ENCODE results near the gene SYT3.
"Not testable (repeated sequence)": the region's sequence is repeated elsewhere in the genome, so short reads cannot be mapped to it uniquely, and the experiment has no call there.

The SYT3 gene

GRCh38 chr19:50640368-50640767 lies 687 bp upstream of the SYT3 start:
- no peak for DNase-seq

GRCh38 chr19:50638600-50638999 lies 1.1 kb downstream of the SYT3 start:
- no peak for DNase-seq

GRCh38 chr19:50636317-50637085 lies 3.2 kb downstream of the SYT3 start:
- DNase-seq, result no peak

- no peak for DNase-seq
Measured at GRCh38 chr19:50633973-50634372, 5.7 kb downstream of the SYT3 start.

GRCh38 chr19:50633359-50633758 lies 6.3 kb downstream of the SYT3 start:
- no peak for DNase-seq

DNA sequence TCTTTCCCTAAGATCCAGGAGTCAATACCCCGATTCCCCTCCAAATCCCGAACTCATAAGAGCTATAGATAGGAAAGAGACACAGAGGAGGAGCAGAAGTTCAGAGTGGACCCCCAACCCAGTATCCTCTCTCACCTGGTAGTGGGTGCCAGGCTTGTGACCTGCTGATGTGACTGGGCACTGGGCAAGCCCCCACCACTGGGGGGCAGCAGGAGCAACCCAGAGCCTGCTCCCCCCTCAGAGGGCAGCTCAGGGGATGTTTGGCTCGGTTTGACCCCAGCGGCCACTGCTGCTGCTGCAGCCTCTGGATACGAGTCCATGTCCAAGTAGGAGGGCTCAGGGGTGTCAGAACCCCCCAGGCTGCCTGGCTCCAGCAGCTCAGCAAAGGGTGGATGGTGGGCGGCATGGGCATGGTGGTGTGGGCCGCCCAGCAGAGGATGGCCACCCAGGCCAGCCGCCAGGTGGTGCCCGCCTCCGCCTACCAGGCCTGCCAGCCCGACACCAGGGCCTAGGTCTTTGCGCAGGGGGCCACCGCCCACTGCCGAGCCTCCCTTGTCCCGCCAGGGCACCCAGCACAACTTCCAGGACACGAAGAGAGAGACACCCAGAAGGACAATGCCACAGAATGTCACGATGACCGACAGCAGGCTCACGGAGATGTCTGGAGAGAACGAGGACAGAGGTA lies 7.4 kb downstream of the SYT3 start:
- DNase-seq, result no peak

- DNase-seq, result no peak
Measured at GRCh38 chr19:50629801-50630200, 9.9 kb downstream of the SYT3 start.

DNA sequence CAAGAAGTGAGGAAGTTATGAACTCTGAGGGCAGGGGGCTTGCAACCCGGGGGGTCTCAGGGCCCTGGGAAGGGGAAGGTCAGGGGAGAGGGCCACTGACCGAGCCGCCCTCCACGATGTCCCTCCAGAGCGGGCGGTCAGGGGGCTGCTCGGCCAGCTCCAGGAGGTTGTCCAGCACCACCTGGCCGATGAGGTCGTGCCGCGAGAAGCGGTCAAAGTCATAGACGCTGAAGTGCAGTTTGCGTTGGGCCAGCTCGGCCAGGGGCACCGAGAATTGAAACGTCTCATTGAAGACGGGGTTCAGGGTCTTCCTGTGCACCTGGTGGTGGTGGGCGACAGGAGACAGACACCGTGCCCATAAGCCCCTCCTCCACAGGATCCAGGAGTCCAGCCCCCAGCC lies 10.5 kb downstream of the SYT3 start:
- DNase-seq, result no peak

DNA sequence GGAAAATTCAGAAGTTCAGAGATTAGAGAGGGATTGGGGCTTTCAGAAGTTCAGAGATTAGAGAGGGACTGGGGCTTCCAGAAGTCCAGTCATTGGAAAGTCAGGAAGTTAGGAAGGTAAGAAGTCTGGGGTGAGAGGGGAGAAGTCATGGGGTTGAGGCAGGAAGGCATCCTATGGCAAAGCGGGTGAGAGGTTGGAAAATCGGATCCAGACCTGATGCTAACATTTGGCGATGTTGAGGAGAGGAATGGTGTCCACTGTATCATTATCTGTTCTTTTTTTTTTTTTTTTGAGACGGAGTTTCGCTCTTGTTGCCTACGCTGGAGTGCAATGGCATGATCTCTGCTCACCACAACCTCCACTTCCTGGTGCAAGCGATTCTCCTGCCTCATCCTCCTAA lies 11.1 kb downstream of the SYT3 start:
- DNase-seq, result no peak

DNA sequence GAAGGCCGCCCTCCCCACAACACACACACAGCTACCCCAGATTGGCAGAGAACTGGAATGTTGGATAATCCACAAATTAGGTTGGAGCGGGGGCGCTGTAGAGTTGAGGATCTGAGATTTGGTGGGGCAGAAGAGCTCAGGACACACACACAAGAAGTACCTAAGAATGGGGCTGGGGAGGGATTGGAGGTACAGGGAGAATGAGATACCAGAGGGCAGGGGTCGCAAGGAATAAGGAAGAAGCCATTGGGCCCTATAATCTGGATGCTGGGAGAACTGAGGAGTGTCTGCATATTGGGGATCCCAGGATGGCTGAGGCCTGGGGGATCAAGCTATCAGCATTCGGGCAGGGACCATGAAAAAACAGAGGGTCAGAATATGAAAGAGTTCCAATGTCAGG lies 11.5 kb downstream of the SYT3 start:
- DNase-seq, result no peak

- DNase-seq, result no peak
Measured at GRCh38 chr19:50626795-50627194, 12.9 kb downstream of the SYT3 start.

DNA sequence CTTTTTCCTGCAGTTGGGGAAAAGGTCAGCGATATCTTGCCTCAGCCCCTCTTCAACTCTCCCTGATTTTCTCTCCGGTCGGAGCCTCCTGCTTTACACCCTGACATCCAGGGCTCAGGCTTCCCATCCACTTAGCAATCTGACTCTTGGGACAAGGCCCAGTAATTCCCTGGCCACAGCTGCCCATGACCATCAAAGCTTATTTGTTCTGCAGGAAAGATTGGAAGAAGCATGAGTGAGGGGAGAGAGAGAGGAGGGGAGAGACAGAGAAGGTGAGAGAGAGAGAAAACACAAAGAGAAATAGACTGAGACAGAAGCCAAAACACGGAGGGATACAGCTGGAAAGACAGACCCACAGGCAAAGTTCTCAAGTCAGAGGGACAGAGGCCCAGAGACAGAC lies 13.7 kb downstream of the SYT3 start:
- DNase-seq, result no peak

- DNase-seq, result no peak
Measured at GRCh38 chr19:50624949-50625600, 14.6 kb downstream of the SYT3 start.

DNA sequence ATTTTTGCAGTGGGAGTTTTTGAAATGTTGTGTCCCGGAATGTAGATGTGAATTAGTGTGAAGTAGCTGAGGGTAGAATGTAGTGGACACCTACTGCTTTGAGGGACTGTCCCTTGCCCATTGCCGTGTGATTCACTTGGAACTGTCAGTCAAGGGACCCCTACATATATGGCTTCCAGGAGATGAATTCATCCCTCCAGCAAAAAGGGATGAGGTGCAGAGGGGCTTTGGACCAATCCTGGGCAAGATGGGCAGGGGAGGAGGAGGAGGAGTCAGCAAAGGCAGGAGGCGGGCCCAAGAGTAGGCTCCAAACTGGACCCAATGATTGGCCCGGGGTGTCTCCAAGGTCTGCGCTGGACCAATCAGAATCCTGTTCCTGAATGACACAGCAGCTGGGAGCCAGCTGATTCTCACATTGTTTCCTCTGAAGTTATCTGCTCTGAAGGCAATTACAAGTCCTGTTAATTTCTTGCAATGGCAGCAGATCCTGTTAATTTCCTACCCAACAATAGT lies 19.2 kb downstream of the SYT3 start:
- DNase-seq, result peak in 1 of 58 donors; percentile 7

DNA sequence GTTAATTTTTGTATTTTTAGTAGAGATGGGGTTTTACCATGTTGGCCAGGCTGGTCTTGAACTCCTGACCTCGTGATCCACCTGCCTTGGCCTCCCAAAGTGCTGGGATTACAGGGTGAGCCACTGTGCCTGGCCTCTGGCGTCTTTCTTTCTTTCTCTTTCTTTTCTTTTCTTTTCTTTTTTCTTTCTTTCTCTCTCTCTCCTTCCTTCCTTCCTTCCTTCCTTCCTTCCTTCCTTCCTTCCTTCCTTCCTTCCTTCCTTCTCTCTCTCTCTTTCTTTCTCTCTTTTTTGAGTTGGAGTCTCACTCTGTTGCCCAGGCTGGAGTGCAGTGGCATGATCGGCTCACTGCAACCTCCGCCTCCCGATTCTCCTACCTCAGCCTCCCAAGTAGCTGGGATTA lies 20.5 kb downstream of the SYT3 start:
- not testable (repeated sequence) for DNase-seq

DNA sequence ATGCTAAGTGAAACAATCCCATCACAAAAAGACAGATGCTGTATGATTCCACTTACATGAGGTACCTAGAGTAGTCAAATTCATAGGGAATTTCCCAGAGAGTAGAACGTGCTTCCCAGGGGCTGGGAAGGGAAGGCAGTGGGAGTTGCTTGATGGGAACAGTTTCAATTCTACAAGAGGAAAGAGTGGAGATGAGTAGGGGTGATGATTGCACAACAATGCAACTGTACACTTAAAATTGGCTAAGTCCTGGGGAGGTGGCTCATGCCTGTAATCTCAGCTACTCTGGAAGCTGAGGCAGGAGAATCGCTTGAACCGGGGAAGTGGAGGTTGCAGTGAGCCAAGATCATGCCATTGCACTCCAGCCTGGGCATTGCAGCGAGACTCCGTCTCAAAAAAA lies 21.3 kb downstream of the SYT3 start:
- DNase-seq, result not testable (repeated sequence)

DNA sequence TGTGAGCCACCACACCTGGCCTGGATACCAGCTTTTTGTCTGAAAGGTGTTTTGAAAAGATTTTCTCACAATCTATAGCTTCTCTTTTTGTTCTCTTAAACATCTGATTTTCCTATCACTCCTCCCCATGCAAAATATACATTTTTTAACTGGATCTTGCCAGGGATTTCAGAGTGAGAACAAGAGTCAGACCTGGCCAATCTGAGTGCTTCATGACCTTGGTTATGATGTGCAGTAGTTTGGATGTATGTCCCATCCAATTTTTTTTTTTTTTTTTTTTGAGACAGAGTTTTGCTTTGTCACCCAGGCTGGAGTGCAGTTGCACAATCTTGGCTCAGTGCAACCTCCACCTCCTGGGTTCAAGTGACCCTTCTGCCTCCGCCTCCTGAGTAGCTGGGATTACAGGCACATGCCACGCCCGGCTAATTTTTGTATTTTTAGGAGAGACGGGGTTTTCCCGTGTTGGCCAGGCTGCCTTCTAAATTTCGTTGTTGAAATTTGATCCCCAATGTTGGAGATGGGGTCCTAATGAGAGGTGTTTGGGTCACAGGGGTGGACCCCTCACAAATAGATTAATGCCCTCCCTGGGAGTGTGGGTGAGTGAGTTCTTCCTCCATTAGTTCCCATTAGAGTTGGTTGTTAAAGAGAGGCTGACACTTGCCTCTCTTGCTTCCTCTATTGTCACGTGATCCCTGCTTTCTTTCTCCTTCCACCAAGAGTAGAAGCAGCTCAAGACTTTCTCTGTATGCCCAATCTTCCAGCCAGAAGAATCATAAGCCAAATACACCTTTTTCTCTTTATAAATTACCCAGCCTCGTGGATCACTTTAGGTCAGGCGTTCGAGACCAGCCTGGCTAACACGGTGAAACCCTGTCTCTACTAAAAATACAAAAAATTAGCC lies 26.9 kb downstream of the SYT3 start:
- DNase-seq, result not testable (repeated sequence)

DNA sequence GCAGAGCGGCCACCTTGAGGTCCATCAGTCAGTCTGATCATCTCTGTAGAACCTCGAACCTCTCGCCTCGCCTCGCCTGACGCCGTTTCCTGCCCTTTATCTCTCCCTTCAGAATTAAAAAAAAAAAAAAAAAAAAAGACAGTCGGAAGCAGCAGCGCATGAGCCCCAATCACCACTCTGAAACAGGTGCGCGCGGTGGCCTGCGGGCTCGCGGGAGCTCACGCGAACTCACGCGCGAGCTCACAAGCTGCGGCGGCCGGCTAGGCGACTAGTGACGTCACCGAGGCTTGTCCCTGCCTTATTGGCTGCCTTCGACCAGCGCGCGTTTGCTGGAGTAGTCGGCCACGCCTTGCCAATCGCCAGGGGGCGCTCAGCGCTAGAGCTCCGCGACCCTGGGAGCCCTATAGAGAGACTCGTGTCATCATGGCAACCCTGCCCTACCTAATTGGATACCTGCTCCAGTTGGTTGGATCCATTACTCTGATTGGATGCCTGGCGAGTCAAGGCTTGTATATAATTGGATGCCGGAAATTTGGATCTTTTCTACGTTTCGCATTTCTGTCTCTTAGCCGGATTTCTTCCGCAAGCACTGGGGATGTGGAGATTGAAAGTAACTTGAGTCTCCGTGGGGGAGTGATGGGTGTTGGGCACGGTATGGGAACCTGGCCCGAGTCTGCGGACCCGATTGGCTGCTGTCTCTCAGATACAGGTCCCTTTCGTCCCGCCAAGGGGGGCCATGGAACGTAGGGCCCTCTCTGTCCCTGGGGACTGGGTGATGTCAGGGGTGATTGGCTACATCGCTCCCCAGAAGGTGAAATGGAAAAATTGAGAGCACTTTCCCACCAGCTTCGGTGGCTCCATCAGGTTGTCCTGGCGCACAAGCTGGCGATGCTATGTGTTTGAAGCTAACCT lies 31.6 kb downstream of the SYT3 start:
- peak in 57 of 58 donors; percentile 46 to 99 (median 94) for DNase-seq

GRCh38 chr19:50607388-50607787 lies 32.3 kb downstream of the SYT3 start:
- no peak for DNase-seq

Data from anterior cingulate cortex (tissue), 58 donors.